ENCODE measurements around the gene CRHR2.

CRHR2 gene

DNA sequence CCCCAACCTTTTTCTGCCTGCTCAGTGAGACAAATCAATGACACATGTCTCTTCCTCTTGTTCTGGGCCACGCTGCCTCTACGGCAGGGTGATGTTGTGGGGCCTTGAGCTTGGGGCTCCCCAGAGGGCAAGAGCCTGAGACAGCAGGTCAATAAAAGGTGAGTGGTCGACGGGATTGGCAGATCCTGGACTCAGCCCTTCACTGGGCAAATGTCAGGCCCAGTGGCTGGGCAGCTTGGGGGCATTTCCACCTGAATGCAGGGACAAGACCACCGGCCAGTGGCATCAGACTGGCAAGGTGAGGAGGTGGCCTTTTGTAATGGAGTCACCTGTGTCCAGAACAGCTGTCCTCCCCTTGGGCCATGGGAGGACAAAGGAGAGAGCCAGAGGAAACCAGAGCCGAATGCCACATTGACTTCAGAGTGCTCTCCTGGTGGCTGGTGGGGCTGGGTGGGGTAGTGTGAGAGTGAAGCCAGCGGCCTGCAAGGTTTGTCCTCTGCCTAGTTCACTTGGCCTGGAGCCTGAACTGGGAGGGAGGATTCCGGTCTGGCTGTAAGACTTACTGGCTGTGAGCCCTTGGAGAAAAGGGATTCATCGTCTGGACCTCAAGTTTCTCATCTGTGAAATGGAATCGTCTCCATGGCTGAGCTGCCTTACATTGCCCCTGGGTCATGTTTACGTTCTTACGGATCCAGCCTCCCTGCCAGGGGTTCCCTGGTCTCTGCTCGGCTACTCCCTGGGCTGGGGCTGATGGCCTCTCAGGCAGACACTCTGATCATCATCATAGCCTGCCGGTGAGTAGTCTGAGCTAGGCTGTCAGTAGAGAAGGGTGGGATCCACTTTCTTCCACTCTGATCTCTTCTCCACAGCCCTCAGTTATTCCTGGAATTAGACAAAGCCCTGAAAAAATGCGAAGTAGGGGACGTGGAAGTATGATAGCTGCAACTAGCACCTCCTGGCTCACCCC is 25.4 kb upstream of the CRHR2 start:
- no peak for DNase-seq (ENCODE audit: low read depth in 2 of 3, low spot score in 1 of 3)

DNA sequence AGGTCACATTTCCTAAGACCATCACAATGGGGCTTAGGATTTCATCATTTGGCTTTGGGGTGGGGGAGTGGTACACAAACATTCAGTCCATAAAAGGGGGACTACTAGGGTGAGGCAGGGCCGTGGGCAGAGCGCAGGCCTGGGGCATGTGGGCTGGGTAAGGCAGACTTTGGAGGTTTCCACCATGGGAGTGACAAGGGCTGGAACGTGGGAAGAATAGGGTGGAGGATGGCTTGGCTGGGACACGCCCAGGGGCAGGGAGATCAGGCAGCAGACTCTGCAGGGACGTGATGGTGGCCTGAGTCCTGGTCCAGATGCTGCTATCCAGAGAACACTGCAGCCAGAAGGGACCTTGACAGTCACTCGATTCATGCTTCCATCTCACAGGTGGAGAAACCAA is 24.7 kb upstream of the CRHR2 start:
- DNase-seq (ENCODE audit: low read depth in 2 of 3, low spot score in 1 of 3) = no peak

DNA sequence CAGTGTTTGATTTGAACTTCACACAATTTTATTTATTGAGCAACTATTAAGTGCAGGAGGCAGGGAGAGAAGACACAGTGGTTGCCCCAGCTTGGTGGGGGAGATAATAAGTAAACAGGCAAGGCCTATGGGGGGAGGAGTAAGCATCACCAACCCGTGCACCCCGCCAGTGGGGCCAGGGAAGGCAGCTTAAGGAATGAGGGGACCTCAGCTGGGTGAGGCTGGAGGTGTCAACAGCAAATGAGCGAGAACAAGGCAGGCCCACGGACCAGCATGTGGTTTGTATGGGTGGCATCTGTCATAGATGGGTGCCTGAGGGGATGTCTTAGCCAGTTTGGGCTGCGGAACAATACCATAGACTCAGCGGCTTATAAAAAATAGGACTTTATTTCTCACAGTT is 24.1 kb upstream of the CRHR2 start:
- no peak for DNase-seq (ENCODE audit: low read depth in 2 of 3, low spot score in 1 of 3)

DNA sequence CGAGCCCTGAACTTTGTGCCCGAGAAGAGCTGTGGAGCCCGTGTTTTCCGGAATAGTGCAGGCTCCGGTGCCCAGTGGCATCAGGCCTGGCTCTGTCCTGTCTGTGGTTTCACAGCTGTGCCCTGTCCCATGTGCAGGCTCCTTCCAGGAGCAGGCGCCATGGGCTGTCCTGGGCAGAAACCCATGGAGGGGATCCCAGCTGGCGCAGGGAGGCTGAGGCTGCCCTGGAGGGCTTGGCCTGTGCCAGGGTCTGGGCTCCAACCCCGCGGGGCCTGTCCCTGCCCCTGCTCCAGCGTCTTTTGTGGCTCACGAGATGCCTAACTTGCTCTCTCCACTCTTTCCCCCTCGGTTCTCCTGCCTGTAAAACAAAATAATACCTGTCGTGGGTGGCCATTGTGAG is 23.3 kb upstream of the CRHR2 start:
- no peak for DNase-seq (ENCODE audit: low read depth in 2 of 3, low spot score in 1 of 3)

DNA sequence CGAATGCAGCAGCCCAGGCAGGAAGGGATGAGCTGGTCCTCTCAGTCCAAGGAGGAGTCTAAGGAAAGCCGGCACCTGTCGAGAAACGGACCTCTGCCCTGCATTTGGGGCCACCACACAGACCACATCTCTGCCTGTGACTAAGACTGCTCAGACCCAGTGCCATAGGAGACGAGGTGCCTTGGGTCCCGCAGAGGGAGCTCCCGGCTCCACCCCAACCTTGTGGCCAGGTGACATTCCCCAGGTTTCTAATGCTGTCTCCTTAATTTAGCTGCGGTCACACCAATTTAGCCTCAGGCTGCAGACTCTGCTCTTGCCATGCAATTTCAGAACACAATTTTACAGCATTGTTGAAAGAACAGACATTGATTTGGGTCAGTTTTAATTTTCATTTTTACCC is 22.8 kb upstream of the CRHR2 start:
- DNase-seq (ENCODE audit: low read depth in 2 of 3, low spot score in 1 of 3) = no peak

DNA sequence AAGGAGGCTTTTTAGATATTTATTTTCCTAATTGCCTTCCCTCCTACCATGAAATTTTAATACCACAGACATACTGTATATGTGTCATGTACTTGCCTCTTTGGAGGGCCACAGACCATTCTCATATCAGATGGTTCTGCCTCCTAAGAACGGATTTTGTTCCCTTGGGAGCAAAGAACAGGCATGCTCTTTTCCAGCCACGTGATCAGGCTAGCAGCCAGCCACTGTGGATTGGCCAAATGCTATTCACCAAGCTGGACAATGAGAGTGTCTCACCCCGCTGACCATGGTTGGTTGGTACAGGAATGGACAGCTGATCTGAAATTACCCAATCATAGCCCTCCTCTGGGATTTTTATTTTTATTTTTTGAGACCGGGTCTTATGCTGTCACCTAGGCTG is 21.5 kb upstream of the CRHR2 start:
- DNase-seq (ENCODE audit: low read depth in 2 of 3, low spot score in 1 of 3) = no peak

DNA sequence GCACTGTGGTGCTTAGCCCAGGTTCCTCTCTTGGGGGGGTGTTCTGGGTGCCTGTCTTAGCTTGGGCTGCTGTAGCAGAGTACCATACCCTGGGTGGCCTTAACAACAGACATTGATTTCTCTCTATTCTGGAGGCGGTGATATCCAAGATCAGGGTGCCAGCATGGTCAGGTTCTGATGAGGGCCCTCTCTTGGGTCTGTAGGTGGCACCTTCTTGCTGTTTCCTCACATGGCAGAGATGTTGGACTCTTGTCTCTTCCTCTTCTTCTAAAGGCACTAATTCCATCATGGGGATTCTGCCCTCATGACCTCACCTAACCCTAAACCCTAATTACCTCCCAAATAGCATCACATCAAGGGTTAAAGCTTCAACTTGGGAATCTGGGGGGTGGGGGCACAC is 19.9 kb upstream of the CRHR2 start:
- DNase-seq (ENCODE audit: low read depth in 2 of 3, low spot score in 1 of 3) = no peak

DNA sequence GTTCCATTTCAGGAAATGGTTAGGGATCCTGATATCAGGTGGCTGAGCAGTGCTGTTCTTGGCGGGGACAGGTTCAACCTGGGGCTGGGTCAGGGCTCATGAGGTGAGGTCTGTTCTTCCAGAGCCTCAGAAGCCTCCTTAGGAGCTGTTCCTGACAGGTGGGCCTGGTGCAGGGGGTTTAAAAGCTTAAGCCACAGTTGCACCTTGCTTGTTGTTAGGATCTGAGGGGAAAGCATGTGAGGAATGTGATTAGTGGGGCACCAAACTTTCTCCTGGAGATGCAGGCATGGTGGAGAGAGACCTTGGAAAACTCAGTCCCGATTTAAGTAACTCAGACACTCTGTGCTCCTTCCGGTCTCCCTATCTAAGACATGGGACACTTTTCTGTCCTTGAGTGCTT is 18.7 kb upstream of the CRHR2 start:
- no peak for DNase-seq (ENCODE audit: low read depth in 2 of 3, low spot score in 1 of 3)

DNA sequence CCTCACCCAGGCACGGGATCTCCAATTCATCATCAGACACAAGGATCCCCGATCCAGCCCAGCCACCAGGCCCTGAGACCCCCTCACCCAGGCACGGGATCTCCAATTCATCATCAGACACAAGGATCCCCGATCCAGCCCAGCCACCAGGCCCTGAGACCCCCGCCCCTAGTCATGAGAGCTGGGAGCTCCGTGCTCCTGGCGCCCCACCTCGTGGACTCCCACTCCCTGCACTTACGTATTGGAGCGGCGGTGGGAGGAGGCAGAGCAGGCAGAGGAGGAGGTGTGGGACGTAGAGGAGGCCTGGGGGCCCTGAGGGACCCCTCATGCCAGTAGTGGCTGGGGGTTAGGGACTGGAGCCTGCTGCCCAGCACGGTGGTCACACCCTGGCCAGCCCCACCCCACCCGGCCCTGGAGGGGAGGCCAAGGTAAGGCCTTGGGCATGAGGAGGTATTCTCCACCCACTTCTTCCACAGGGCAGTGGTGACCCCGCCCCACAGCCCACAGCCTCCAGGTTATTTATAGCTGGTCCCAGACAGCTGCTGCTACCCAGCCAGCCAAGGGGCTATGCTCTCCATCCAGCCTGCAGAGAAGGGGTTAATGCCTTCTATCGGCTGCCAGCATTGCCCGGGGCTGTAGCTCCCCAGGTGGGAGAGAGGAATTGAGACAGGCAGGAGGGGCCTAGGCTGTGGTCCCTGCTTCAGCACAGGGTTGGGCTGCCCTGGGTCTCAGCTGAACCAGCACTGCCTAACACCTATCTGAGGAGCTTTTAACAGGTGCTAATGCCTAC is 17.6 kb upstream of the CRHR2 start:
- no peak for DNase-seq (ENCODE audit: low read depth in 2 of 3, low spot score in 1 of 3)

DNA sequence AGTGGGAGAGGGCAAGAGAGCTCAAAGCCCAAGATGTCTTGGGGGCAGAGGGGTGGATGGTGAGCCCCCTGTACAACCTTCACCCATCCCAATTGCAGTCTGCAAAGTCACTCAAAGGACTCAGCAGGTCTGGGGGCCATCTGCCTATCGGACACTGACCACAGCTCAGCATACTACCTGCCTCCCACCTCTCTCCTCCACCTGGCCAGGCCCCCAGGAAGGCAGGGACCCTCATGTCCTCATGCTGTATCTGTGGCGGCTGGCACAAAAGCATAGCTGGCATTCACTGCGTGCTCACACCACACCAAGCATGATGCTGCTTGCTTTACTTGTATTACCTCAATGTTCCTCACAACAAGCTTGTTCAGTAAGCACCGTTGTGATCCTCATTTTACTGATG is 16.2 kb upstream of the CRHR2 start:
- no peak for DNase-seq (ENCODE audit: low read depth in 2 of 3, low spot score in 1 of 3)

DNA sequence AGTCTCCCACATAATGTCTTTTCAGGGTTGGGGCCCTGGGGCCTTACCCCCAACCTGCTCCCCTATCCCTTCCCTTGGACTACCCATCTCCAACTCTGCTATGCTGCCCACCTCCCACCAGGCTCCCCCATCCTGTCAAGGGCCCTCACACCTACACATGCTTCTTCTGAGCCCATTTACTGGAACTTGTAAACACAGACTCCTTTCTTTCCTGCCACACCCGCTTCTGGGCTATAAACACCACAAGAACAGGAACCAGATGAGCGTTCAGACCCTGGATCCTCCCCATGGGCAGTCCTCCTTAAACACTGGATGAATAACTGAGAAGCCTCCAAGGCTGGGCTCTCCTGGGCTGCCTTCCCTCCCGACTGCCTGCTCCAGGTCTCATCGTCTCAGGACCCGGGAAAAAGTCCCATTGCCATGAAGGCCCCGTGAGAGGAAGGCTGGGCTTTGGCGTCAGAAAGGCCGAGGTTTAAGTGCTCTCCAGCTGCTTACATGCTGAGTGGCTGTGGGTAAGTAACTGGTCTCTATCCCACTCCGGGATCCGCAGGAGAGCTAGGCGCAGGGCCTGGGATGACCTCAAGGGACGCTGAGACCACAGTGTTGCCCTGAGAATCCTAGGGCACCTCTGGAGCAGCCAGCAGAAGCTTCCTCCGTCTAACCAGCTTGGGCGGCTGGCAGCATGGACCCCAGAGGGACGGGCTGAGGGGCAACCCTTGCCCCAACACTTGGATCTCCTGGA is 15.6 kb upstream of the CRHR2 start:
- no peak for DNase-seq (ENCODE audit: low read depth in 2 of 3, low spot score in 1 of 3)

DNA sequence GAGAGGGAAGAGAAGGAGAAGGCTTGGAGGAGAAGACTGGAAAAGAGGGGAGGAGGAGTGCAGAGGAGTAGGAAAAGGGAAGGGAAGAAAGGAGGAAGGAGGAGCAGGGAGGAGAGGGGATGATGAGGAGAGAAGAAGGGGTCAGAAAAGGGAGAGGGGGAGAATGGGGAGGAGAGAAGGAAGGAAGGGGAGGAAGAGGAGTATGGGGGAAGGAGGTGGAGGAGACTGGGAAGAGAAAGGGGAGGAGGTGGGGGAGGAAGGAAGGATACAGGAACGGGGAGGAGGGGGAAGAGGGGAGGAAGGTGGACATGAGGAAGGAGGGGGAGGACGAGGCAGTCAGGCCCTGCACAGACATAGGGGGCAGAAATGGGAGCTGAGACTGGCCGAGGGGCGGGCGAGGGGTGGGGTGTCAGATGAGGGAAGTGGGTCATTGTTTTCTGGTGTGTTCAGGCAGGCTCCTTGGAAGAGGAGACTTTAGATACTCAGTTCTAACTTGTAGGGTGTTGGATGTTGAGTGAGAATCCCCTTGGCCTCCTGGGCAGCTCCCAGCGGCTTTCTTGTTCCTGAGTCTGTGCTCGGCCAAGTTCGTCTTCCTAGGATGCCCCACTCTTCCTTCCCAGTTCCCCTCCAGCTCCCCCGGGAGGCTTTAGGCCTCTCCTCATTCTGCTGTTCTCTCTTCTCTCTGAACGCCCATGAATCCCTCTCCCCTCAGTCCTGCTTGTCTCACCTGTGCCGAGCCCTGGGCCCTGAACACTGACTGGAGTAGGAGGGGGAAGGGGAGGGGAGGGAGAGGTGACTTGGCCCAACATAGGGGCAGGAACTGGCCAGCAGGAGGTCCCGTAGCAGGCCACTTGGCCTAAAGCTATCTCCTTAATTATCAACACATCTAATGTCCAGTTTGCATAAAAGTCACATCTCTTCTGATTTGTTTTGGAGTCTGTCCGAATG is 12.8 kb upstream of the CRHR2 start:
- no peak for DNase-seq (ENCODE audit: low read depth in 2 of 3, low spot score in 1 of 3)

DNA sequence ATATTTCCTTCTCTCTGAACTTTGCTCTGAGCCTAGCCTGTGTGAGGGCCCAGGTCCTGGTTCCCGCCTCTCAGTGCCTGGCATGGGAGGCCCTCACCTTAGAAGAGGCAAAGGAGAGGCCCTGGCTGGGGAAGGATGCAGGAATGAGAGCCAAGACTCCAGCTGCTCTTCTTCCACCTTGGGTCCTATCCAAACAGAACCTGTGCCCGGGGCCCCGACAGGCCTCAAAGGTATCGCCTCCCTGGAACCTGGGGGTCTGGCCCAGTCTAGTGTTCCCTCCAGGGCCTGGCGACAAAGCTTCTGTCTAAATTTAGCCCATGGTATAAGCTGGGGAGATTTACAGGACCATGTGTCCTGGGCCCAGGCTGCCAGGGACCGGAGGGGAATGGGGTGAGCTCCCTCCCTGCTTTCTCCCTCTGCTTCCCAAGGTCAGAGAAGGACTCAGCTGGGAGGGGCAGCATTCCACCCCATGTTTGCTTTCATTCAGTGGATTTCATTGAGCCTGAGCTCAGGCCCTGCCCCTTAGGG is 12.0 kb upstream of the CRHR2 start:
- DNase-seq (ENCODE audit: low read depth in 2 of 3, low spot score in 1 of 3) = no peak

DNA sequence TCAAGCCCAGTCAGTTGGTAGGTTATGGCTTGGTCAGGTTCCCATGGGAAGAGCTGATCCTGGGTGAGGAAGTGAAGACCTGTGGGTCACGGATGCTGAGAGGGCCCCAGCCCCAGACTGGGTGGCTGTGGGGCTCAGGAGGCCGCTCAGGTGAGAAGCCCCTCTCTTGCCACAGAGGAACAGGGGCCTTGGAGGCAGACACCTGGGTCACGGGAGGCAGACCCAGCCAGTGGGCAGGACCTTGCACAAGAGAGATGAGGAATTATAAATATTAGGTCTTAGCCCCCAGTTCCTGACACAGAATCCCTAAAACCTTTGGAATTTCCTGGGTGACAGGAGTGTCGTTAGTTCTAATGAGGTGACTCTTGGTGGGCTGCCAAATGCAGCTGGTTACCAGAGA is 10.6 kb upstream of the CRHR2 start:
- no peak for DNase-seq (ENCODE audit: low read depth in 2 of 3, low spot score in 1 of 3)

DNA sequence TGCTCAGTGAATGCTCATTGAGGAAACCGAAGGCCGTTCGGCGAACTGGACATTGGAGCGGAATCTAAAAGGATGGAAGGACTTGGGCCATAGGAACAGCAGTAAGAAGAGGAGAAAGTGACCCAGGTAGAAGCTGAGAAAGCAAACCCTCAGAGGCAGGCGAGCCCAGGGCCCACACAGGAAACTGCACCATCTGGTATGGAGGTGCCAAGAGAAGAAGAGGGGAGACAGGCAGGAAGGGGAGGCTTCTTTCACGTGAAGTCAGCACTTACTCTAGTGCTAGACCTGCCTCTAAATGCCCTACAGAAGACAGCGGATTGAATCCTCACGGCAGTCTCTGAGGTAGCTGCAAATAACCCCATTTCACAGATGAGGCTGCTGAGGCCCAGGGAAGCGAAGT is 10.2 kb upstream of the CRHR2 start:
- no peak for DNase-seq (ENCODE audit: low read depth in 2 of 3, low spot score in 1 of 3)

DNA sequence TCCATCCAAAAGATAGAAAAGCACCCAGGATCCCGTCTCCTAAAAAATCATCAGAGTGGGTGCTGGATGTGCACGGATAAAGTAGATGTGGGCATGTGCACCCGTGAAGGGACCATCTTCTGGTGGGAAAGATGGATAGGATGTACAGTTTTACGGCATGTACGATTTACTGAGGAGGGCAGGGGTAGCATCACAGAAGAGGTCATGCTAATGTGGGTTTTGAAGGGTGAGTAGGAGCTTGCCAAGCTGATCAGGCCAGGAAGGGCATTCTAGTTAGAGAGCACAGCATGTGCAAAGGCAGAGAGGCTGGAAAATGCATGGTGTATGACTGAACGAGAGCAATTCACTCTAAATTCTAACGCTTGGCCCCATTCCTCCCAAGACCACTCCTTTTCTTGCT is 7.8 kb upstream of the CRHR2 start:
- no peak for DNase-seq (ENCODE audit: low read depth in 2 of 3, low spot score in 1 of 3)

DNA sequence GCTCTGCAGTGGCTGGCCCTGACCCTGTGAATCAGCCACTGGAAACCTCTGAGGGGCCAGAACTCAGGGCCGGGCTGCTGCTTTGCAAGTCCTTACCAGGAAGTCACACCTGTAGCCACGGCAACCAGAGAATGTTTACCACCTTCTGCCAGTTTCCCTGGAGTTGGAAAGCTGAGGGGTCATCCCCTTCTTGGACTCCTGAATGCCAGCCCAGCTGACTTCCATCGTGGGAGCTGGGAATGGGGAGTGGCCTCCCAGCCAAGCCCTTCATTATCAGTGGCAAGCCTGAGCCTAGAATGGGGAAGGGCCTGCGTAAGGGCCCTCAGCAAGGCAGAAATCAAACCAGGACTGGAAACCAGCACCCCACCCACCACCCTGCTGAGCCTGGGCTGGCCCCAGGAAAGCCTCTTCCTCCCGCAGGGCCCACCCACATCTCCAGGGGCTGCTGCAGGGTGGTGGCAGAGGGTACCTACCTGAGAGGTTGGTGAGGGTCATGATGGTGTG is 6.5 kb upstream of the CRHR2 start:
- DNase-seq (ENCODE audit: low read depth in 2 of 3, low spot score in 1 of 3) = no peak

DNA sequence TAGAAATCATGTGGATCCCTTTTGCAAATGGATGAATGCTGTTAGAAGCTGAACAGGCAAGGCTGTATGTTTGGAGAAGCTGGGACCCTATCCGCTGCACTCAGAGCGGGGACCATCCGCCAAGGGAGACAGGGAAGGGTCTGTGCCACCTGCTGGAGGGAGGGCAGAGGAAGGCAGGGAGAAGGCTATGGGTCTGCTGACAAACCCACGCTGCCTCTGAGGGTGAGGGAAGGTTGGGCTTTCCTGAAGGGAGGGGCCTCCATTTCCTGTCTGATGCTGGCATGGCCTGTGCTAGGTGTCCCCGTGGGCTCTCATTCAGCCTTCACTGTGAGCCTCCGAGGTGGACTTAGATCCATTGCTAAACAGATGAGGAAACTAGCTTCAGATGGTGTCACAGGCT is 5.3 kb upstream of the CRHR2 start:
- no peak for DNase-seq (ENCODE audit: low read depth in 2 of 3, low spot score in 1 of 3)

DNA sequence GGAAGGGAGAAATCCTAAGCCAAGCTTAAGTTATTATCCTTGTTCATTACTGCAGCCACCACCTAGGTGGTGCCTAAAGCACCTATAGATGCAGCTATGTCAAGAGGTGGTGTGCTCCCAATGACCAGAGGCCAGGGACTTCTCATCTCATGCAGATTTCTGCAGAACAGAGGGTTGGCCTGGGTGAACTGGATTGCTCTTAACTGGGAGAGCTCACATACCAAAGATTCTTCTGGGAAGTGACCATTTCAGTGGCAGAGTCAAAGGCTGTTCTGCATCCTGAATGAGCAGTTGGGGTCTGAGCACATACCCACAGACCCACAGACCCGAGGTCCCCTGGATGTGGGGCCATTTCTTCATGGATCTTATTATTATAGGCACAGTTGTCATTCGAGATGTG is 2.1 kb upstream of the CRHR2 start:
- DNase-seq (ENCODE audit: low read depth in 2 of 3, low spot score in 1 of 3) = no peak

DNA sequence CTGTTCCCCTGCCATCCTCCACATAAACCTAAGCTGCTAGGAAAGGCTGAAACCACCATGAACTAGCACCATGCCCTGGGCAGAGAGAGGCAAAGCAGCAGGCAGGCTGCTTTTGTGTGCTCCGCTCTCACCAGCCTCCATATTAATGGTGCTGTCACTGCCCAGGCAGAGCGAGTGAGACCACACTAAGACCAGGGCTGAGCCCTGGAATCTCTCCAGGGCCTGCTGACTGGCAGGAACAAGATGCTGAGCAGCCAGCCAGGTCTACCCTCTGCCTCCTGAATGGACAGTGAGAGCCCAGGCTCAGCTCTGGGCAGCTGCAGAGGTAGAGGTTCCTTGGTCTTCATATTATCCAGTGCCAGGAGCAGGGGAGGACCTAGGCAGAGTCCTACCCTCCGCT is 1.6 kb upstream of the CRHR2 start:
- no peak for DNase-seq (ENCODE audit: low read depth in 2 of 3, low spot score in 1 of 3)

All from stimulated activated CD4-positive, alpha-beta T cell treated with anti-CD3 and anti-CD28 coated beads, Interleukin-12 subunit alpha, Interleukin-12 subunit beta, amount 100 ng/mL, for 48 hours (primary cell).